OCI-LY7 (cell line): ENCODE measurements around the gene LYG1. TPM values are rescaled to one million over a fixed set of nuclear protein-coding genes. Genes with fewer than 3 reads are reported as not detected.
"Not testable (repeated sequence)": the region's sequence is repeated elsewhere in the genome, so short reads cannot be mapped to it uniquely, and the experiment has no call there.

ENCODE experiments used
- BruUV-seq: library from RNA; stranded (reverse); fragments of 400-500 nt; replicated peaks from 2 replicates; lab custom pipeline; 2021; lab: Mats Ljungman, UMichigan
- CTCF ChIA-PET: fragments of 300-600 bp; sonication (Branson Sonifier 250); formaldehyde crosslinking; loops from one replicate; lab custom pipeline; 2022; ENCODE audit warnings: antibody characterized with exemption; ENCODE audit not compliant: unreplicated experiment; lab: Charles Lee
- POLR2A ChIA-PET: fragments of 300-600 bp; sonication (Branson Sonifier 250); formaldehyde crosslinking; loops from one replicate; lab custom pipeline; 2022; ENCODE audit warnings: antibody characterized with exemption; lab: Charles Lee
- DNase-seq: peaks from one replicate; pipeline ENCODE4 v3.0.0-alpha.2; 2015; ENCODE audit warnings: low spot score
- H2AFZ ChIP-seq: fragments of 200-600 bp; sonication (generic), shearing (Covaris generic); 2 replicates; pipeline ENCODE4 v1.6.1; 2014; ENCODE audit warnings: mild to moderate bottlenecking, antibody characterized with exemption, low read length, moderate library complexity
- H3K27ac ChIP-seq: fragments of 200-600 bp; sonication (generic); 2 replicates; pipeline ENCODE4 v1.5.1; 2014; ENCODE audit warnings: mixed run types, low read depth, mild to moderate bottlenecking, moderate library complexity, low read length, inconsistent platforms; ENCODE audit not compliant: poor library complexity, severe bottlenecking
- H3K36me3 ChIP-seq: fragments of 200-600 bp; sonication (generic); 2 replicates; pipeline ENCODE4 v1.6.1; 2014; ENCODE audit warnings: mild to moderate bottlenecking, antibody characterized with exemption, low read length, moderate library complexity, mixed read lengths; ENCODE audit not compliant: insufficient read depth
- H3K4me1 ChIP-seq: fragments of 200-600 bp; sonication (generic); 2 replicates; pipeline ENCODE4 v1.5.1; 2014; ENCODE audit warnings: mild to moderate bottlenecking, low read length; ENCODE audit not compliant: insufficient read depth, poor library complexity, severe bottlenecking
- H3K4me2 ChIP-seq: fragments of 200-600 bp; sonication (generic); 2 replicates; pipeline ENCODE4 v1.6.1; 2014; ENCODE audit warnings: mild to moderate bottlenecking, low read length
- H3K4me3 ChIP-seq: fragments of 200-600 bp; sonication (generic); 2 replicates; pipeline ENCODE4 v1.5.1; 2014; ENCODE audit warnings: mild to moderate bottlenecking, low read depth, low read length; ENCODE audit not compliant: poor library complexity, severe bottlenecking
- H3K79me2 ChIP-seq: fragments of 200-600 bp; sonication (generic); 2 replicates; pipeline ENCODE4 v1.6.1; 2016; ENCODE audit warnings: low read depth, mild to moderate bottlenecking, low read length, moderate library complexity, mixed read lengths; ENCODE audit not compliant: insufficient read depth
- H3K9me2 ChIP-seq: fragments of 200-600 bp; sonication (generic); 2 replicates; pipeline ENCODE4 v1.6.1; 2016; ENCODE audit warnings: mild to moderate bottlenecking, low read length, mixed read lengths; ENCODE audit not compliant: insufficient read depth
- H3K9me3 ChIP-seq: fragments of 200-600 bp; sonication (generic); 2 replicates; pipeline ENCODE4 v1.6.1; 2014; ENCODE audit warnings: mild to moderate bottlenecking, mixed run types, low read length, mixed read lengths
- H4K20me1 ChIP-seq: fragments of 200-600 bp; sonication (generic); 2 replicates; pipeline ENCODE4 v1.6.1; 2014; ENCODE audit warnings: mild to moderate bottlenecking, antibody characterized with exemption, low read length, moderate library complexity, mixed read lengths; ENCODE audit not compliant: insufficient read depth
- EZH2phosphoT487 ChIP-seq: fragments of 200-600 bp; sonication (generic); IDR thresholded peaks from 2 replicates; pipeline ENCODE4 v1.6.1; 2018; ENCODE audit warnings: low read depth, borderline replicate concordance, mild to moderate bottlenecking, mixed run types, antibody characterized with exemption, low read length, moderate library complexity, mixed read lengths
- intact Hi-C: fragments of 100-400 bp; cut with micrococcal nuclease; formaldehyde crosslinking; loops from one replicate; pipeline ENCODE4 v1.10.0; 2022; ENCODE audit not compliant: unreplicated experiment
- total RNA-seq, 2 experiments: library from RNA; depleted of rRNA in 1 of 2; stranded (reverse); fragments of >200 nt in 1 of 2; shearing (Covaris generic) in 1 of 2; gene quantifications; 2 replicates each; pipeline ENCODE4 v1.2.3, GENCODE V29; 2014 to 2022
- TF ChIP-seq, protein P1 (sequence below): fragments of 200-600 bp; sonication (generic); conservative IDR thresholded peaks from 2 replicates; pipeline ENCODE4 v1.5.1; 2014; ENCODE audit warnings: mild to moderate bottlenecking, antibody characterized with exemption, low read length, moderate library complexity, mixed read lengths

The LYG1 gene
- total RNA-seq, 2 experiments from 2014 or later: 2.2 to 3.0 TPM

GRCh38 chr2:99285526-99285925 lies 15.5 kb downstream of the LYG1 start:
- H3K27ac ChIP-seq: no peak overlapping the region
- no peak for DNase-seq
- H3K79me2 ChIP-seq: no peaks in the 10 kb centered on the region
- no peaks in the 10 kb centered on the region for H3K4me1 ChIP-seq
- intact Hi-C loops: no loop called here
- H3K36me3 ChIP-seq: peaks cover 9% of the 10 kb centered on the region
- no peaks in the 10 kb centered on the region for H3K9me3 ChIP-seq
- no peak for TF ChIP-seq EZH2phosphoT487
- TF ChIP-seq, protein P1, sequence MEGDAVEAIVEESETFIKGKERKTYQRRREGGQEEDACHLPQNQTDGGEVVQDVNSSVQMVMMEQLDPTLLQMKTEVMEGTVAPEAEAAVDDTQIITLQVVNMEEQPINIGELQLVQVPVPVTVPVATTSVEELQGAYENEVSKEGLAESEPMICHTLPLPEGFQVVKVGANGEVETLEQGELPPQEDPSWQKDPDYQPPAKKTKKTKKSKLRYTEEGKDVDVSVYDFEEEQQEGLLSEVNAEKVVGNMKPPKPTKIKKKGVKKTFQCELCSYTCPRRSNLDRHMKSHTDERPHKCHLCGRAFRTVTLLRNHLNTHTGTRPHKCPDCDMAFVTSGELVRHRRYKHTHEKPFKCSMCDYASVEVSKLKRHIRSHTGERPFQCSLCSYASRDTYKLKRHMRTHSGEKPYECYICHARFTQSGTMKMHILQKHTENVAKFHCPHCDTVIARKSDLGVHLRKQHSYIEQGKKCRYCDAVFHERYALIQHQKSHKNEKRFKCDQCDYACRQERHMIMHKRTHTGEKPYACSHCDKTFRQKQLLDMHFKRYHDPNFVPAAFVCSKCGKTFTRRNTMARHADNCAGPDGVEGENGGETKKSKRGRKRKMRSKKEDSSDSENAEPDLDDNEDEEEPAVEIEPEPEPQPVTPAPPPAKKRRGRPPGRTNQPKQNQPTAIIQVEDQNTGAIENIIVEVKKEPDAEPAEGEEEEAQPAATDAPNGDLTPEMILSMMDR: no peak
- no TSS peak for BruUV-seq
- no peak overlapping the region for H3K4me2 ChIP-seq
- POLR2A ChIA-PET: interaction anchor here (0.6 kb wide), 1 partner anchor 32 kb away, joined by 3 read pairs; no protein-coding TSS in a partner anchor
- no peak overlapping the region for H3K4me3 ChIP-seq
- no peak overlapping the region for H2AFZ ChIP-seq
- no peaks in the 10 kb centered on the region for H3K9me2 ChIP-seq
- CTCF ChIA-PET: no interaction called here
- H4K20me1 ChIP-seq: no peaks in the 10 kb centered on the region

- Histone ChIP-seq H3K36me3 (peaks cover 9% of the 10 kb centered on the region), H3K4me3 (no peak overlapping the region), H3K4me2 (no peak overlapping the region), H3K9me3 (peaks cover 8% of the 10 kb centered on the region), H3K9me2 (no peaks in the 10 kb centered on the region), H3K79me2 (no peaks in the 10 kb centered on the region), H2AFZ (no peak overlapping the region), H3K4me1 (no peaks in the 10 kb centered on the region), H3K27ac (no peak overlapping the region), H4K20me1 (no peaks in the 10 kb centered on the region)
- ChIA-PET POLR2A (no interaction called here), CTCF (no interaction called here)
- TF ChIP-seq, protein P1: no peak
- no peak for TF ChIP-seq EZH2phosphoT487
- intact Hi-C loops: no loop called here
- no TSS peak for BruUV-seq
- DNase-seq: no peak
These were observed 20.9 kb downstream of the LYG1 start for GRCh38 chr2:99279969-99280695.

DNA sequence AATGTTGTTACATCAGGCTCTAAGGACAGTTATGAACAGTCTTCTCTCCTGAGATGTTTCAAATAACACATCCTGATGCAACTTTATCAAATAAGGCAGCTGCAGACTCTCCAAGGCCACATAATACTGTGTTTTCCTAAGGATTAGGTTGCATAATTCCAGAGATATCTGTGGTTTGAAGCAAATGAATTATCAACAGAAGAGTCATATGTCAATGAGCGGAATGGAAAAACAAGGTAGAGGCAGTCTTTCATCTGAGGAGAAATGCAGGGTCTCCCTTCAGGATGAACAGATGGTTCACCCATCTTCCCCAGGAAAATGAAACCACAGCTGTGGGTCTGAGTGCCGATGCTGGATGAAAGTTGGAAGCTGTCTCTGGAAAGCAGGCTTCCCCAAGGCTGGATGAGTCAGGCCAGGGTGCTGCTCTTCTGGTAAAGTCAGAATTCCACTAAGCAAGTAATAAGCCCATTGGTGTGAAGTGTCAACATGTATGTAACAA lies 22.2 kb downstream of the LYG1 start:
- TF ChIP-seq EZH2phosphoT487: no peak
- TF ChIP-seq, protein P1: no peak
- no peak overlapping the region for H3K27ac ChIP-seq
- ChIA-PET CTCF (no interaction called here), POLR2A (no interaction called here)
- H3K4me3 ChIP-seq: no peak overlapping the region
- H4K20me1 ChIP-seq: no peaks in the 10 kb centered on the region
- no peak overlapping the region for H3K4me2 ChIP-seq
- no peak overlapping the region for H2AFZ ChIP-seq
- no peaks in the 10 kb centered on the region for H3K79me2 ChIP-seq
- intact Hi-C loops: no loop called here
- H3K4me1 ChIP-seq: no peaks in the 10 kb centered on the region
- H3K36me3 ChIP-seq: no peaks in the 10 kb centered on the region; the same call in 1 of the 2 replicates
- no peaks in the 10 kb centered on the region for H3K9me2 ChIP-seq
- BruUV-seq: no TSS peak
- no peak for DNase-seq
- H3K9me3 ChIP-seq: peaks cover 8% of the 10 kb centered on the region

DNA sequence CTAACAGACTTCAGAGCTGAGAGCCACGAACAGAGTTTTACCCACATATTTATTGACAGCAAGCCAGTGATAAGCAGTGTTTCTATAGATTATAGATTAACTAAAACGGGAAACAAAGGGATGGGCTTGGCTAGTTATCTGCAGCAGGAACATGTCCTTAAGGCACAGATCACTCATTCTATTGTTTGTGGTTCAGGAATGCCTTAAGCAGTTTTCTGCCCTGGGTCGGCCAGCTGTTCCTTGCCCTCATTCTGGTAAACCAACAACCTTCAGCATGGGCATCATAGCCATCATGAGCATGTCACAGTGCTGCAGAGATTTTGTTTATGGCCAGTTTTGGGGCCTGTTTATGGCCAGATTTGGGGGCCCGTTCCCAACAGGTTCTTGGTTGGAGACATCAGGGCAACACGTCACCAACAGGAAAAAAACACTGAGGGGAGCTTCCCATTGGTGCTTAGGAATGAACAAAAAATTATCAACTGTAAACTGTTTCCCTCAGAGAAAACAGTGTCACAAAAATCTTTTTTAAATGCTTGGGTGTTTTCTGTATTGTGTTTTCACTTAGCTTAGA lies 22.7 kb downstream of the LYG1 start:
- H3K4me3 ChIP-seq, BruUV-seq, H3K4me1 ChIP-seq, POLR2A ChIA-PET, H3K79me2 ChIP-seq, H3K9me3 ChIP-seq, H3K36me3 ChIP-seq, intact Hi-C loops, H2AFZ ChIP-seq, H3K9me2 ChIP-seq, CTCF ChIA-PET, H4K20me1 ChIP-seq, DNase-seq, H3K4me2 ChIP-seq, H3K27ac ChIP-seq: not testable (repeated sequence)
